AG04450 (cell line): ENCODE measurements around the gene TAS2R10. TPM values are rescaled to one million over a fixed set of nuclear protein-coding genes. Genes with fewer than 3 reads are reported as not detected.

Source experiments
- CTCF ChIA-PET: fragments of 300-600, 350-600 bp; formaldehyde crosslinking; extraction: SDS; loops from one replicate; lab custom pipeline; 2022; ENCODE audit warnings: antibody characterized with exemption, inconsistent platforms; lab: Charles Lee
- POLR2A ChIA-PET: fragments of 350-600 bp; formaldehyde crosslinking; extraction: SDS; loops from one replicate; lab custom pipeline; 2021; ENCODE audit warnings: antibody characterized with exemption, inconsistent platforms; lab: Yijun Ruan, JAX
- DNase-seq: peaks from one replicate; pipeline ENCODE4 v3.0.0-alpha.2; 2011; ENCODE audit warnings: low read depth, low spot score
- H3K27ac ChIP-seq: one replicate; pipeline ENCODE4 v1.5.1; 2012; ENCODE audit warnings: low read depth, low read length, control low read depth
- H3K27me3 ChIP-seq: one replicate; pipeline ENCODE4 v1.6.0; 2012; ENCODE audit warnings: low read length; ENCODE audit not compliant: control insufficient read depth, insufficient read depth
- H3K4me3 ChIP-seq: 2 replicates; pipeline ENCODE4 v1.5.1; 2011; ENCODE audit warnings: mild to moderate bottlenecking, low read depth, low read length, control low read depth
- H3K9me3 ChIP-seq: 2 replicates; pipeline ENCODE4 v1.5.1; 2012; ENCODE audit warnings: low read length; ENCODE audit not compliant: control insufficient read depth, insufficient read depth
- CTCF ChIP-seq: IDR thresholded peaks from 2 replicates; pipeline ENCODE4 v1.5.1; 2011; ENCODE audit warnings: low read depth, low read length, control low read depth, inconsistent platforms
- polyA plus RNA-seq: library from polyadenylated mRNA; depleted of rRNA; stranded (reverse); fragments of >200 nt; gene quantifications from 2 replicates; pipeline ENCODE4 v1.2.3, GENCODE V29; 2011

The TAS2R10 gene
- polyA plus RNA-seq, 1 experiment: 0.71 TPM

- no peak overlapping the region for H3K4me3 ChIP-seq
- ChIA-PET POLR2A (no interaction called here), CTCF (no interaction called here)
- no peak for TF ChIP-seq CTCF
- no peak overlapping the region for H3K27ac ChIP-seq
- H3K27me3 ChIP-seq: no peaks in the 10 kb centered on the region
- H3K9me3 ChIP-seq: no peaks in the 10 kb centered on the region
- no peak for DNase-seq
Observed at GRCh38 chr12:10842862-10843261, 16.7 kb upstream of the TAS2R10 start.

DNA sequence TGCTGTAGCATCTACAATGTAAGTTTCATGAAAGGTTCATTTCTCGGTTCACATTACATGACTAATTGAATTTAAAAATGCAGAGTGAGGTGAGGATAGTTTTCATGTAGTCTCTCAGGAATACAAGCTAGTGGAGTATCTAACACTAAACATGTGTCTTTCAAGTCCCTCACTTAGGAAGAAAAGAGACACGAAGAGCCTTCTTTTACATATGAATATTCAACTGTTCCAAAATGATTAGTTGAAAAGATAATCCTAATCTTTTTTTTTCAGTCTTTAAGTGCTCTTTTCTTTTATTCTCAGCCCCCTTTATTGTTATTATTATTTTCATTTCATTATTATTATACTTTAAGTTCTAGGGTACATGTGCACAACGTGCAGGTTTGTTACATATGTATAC, 12.3 kb upstream of the TAS2R10 start:
- ChIA-PET POLR2A (no interaction called here), CTCF (interaction anchor here (1.6 kb wide), 1 partner anchor 603 kb away, joined by 3 read pairs; no protein-coding TSS in a partner anchor)
- H3K9me3 ChIP-seq: no peaks in the 10 kb centered on the region
- no peak for TF ChIP-seq CTCF
- H3K4me3 ChIP-seq: no peak overlapping the region
- no peak for DNase-seq
- no peaks in the 10 kb centered on the region for H3K27me3 ChIP-seq
- no peak overlapping the region for H3K27ac ChIP-seq

GRCh38 chr12:10829994-10830393, 3.8 kb upstream of the TAS2R10 start:
- Histone ChIP-seq H3K27me3 (no peaks in the 10 kb centered on the region), H3K9me3 (no peaks in the 10 kb centered on the region), H3K4me3 (no peak overlapping the region), H3K27ac (no peak overlapping the region)
- CTCF ChIA-PET: no interaction called here
- no peak for TF ChIP-seq CTCF
- no peak for DNase-seq
- POLR2A ChIA-PET: no interaction called here

DNA sequence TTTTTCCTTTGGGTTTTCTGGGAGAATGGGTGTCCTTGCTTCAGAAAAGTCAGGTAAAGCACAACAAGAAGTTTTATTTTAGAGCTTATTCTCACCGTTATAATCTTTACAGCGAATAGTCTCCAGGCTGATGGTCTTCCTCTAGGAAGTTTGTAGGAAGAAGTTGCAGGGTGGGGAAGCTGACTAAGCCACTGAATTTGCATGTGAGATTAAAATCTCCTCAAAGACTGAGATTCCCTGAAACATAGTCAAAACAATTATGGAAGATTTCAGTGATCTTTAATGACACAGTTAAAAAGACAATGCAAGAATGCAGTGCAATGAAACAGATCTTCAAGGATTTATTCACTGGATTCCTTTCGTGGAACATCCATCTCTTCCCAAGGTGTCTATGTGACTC, 1.2 kb downstream of the TAS2R10 start:
- DNase-seq: no peak
- POLR2A ChIA-PET: no interaction called here
- H3K27me3 ChIP-seq: no peaks in the 10 kb centered on the region
- no peaks in the 10 kb centered on the region for H3K9me3 ChIP-seq
- CTCF ChIA-PET: no interaction called here
- no peak for TF ChIP-seq CTCF
- no peak overlapping the region for H3K4me3 ChIP-seq
- H3K27ac ChIP-seq: no peak overlapping the region

- Histone ChIP-seq H3K9me3 (no peaks in the 10 kb centered on the region), H3K27ac (no peak overlapping the region), H3K4me3 (no peak overlapping the region), H3K27me3 (no peaks in the 10 kb centered on the region)
- no peak for TF ChIP-seq CTCF
- no peak for DNase-seq
- POLR2A ChIA-PET: no interaction called here
- CTCF ChIA-PET: no interaction called here
Observed at GRCh38 chr12:10811883-10812536, 14.1 kb downstream of the TAS2R10 start.
